HG03135 (cell line): Measurements from ENCODE around the gene RASD2.

ENCODE experiments used
- ATAC-seq: cut with Tn5 transposase; IDR thresholded peaks from one replicate; pipeline ENCODE4 v1.9.1; 2021; ENCODE audit warnings: mild to moderate bottlenecking, moderate library complexity; ENCODE audit not compliant: unreplicated experiment

RASD2 gene

GRCh38 chr22:35539487-35539886 lies 1.1 kb upstream of the RASD2 start:
- no peak for ATAC-seq

- no peak for ATAC-seq
Measured at GRCh38 chr22:35539910-35540594, 579 bp upstream of the RASD2 start.

GRCh38 chr22:35541254-35541748 lies 670 bp downstream of the RASD2 start:
- ATAC-seq = no peak

GRCh38 chr22:35542157-35542938 lies 1.7 kb downstream of the RASD2 start:
- ATAC-seq = no peak

GRCh38 chr22:35542939-35543516 lies 2.4 kb downstream of the RASD2 start:
- ATAC-seq = no peak

- no peak for ATAC-seq
Measured at GRCh38 chr22:35543702-35544101, 3.1 kb downstream of the RASD2 start.

GRCh38 chr22:35544189-35544588 lies 3.6 kb downstream of the RASD2 start:
- no peak for ATAC-seq

GRCh38 chr22:35544827-35545226 lies 4.2 kb downstream of the RASD2 start:
- ATAC-seq = no peak

- ATAC-seq = no peak
Measured at GRCh38 chr22:35546886-35547285, 6.3 kb downstream of the RASD2 start.

- ATAC-seq = no peak
Measured at GRCh38 chr22:35547987-35548721, 7.5 kb downstream of the RASD2 start.

- no peak for ATAC-seq
Measured at GRCh38 chr22:35548722-35549112, 8.1 kb downstream of the RASD2 start.

- ATAC-seq = no peak
Measured at GRCh38 chr22:35549328-35549727, 8.7 kb downstream of the RASD2 start.

GRCh38 chr22:35551549-35552177 lies 11.0 kb downstream of the RASD2 start:
- ATAC-seq = no peak

- no peak for ATAC-seq
Measured at GRCh38 chr22:35552196-35552842, 11.7 kb downstream of the RASD2 start.

GRCh38 chr22:35552846-35553245 lies 12.2 kb downstream of the RASD2 start:
- no peak for ATAC-seq

GRCh38 chr22:35553341-35553740 lies 12.7 kb downstream of the RASD2 start:
- no peak for ATAC-seq

- ATAC-seq = no peak
Measured at GRCh38 chr22:35554297-35554845, 13.7 kb downstream of the RASD2 start.

GRCh38 chr22:35555483-35555890 lies 14.9 kb downstream of the RASD2 start:
- no peak for ATAC-seq

GRCh38 chr22:35555946-35556547 lies 15.4 kb downstream of the RASD2 start:
- no peak for ATAC-seq

GRCh38 chr22:35556666-35557065 lies 16.0 kb downstream of the RASD2 start:
- ATAC-seq = no peak
